Limb (tissue), 2 donors: ENCODE measurements around the gene NIPSNAP3A.
A peak's percentile ranks its signal among the peaks of the same experiment; 100 is the strongest.
"Not testable (repeated sequence)": the region's sequence is repeated elsewhere in the genome, so short reads cannot be mapped to it uniquely, and the experiment has no call there.

ENCODE experiments used
- DNase-seq, 2 donors: peaks; one replicate each; pipeline ENCODE4 v3.0.0-alpha.2; 2016; ENCODE audit errors: extremely low spot score in 2 of 2

The NIPSNAP3A gene

GRCh38 chr9:104747565-104748358 is at the start of gene NIPSNAP3A:
Gene NIPSNAP3A (plus strand): TSS chr9:104747683. CDS start chr9:104747793, 110 bp downstream.
- peak; percentile 81 to 92 for DNase-seq

GRCh38 chr9:104700306-104700705 is 47.2 kb upstream of the NIPSNAP3A start:
- DNase-seq, result no peak

GRCh38 chr9:104708737-104709136 is 38.7 kb upstream of the NIPSNAP3A start:
- not testable (repeated sequence) for DNase-seq

GRCh38 chr9:104711604-104712003 is 35.9 kb upstream of the NIPSNAP3A start:
- no peak for DNase-seq

GRCh38 chr9:104725014-104725413 is 22.5 kb upstream of the NIPSNAP3A start:
- DNase-seq, result peak in 1 of 2 donors; percentile 28

- no peak for DNase-seq
Measured at GRCh38 chr9:104738452-104738851, 9.0 kb upstream of the NIPSNAP3A start.

GRCh38 chr9:104740621-104741020 is 6.9 kb upstream of the NIPSNAP3A start:
- DNase-seq, result no peak

GRCh38 chr9:104743376-104743985 is 4.0 kb upstream of the NIPSNAP3A start:
- DNase-seq, result peak; percentile 36 to 78

GRCh38 chr9:104745852-104746251 is 1.6 kb upstream of the NIPSNAP3A start:
- no peak for DNase-seq

- DNase-seq, result no peak
Measured at GRCh38 chr9:104746285-104746684, 1.2 kb upstream of the NIPSNAP3A start.

- no peak for DNase-seq
Measured at GRCh38 chr9:104746798-104747197, 685 bp upstream of the NIPSNAP3A start.

- no peak for DNase-seq
Measured at GRCh38 chr9:104747245-104747564, 278 bp upstream of the NIPSNAP3A start.

GRCh38 chr9:104748359-104749031 is 1.0 kb downstream of the NIPSNAP3A start:
- DNase-seq, result peak in 1 of 2 donors; percentile 36

- no peak for DNase-seq
Measured at GRCh38 chr9:104750185-104750767, 2.8 kb downstream of the NIPSNAP3A start.

GRCh38 chr9:104758974-104759373 is 11.5 kb downstream of the NIPSNAP3A start:
- peak in 1 of 2 donors; percentile 21 for DNase-seq

- DNase-seq, result no peak
Measured at GRCh38 chr9:104765138-104765537, 17.7 kb downstream of the NIPSNAP3A start.

- DNase-seq, result no peak
Measured at GRCh38 chr9:104766025-104766424, 18.5 kb downstream of the NIPSNAP3A start.

GRCh38 chr9:104767507-104767906 is 20.0 kb downstream of the NIPSNAP3A start:
- no peak for DNase-seq

GRCh38 chr9:104769029-104769428 is 21.5 kb downstream of the NIPSNAP3A start:
- not testable (repeated sequence) for DNase-seq

- no peak for DNase-seq
Measured at GRCh38 chr9:104769655-104770054, 22.2 kb downstream of the NIPSNAP3A start.

- DNase-seq, result no peak
Measured at GRCh38 chr9:104772714-104773510, 25.4 kb downstream of the NIPSNAP3A start.
